Measurements from ENCODE around the gene PTPRU.

PTPRU gene

DNA sequence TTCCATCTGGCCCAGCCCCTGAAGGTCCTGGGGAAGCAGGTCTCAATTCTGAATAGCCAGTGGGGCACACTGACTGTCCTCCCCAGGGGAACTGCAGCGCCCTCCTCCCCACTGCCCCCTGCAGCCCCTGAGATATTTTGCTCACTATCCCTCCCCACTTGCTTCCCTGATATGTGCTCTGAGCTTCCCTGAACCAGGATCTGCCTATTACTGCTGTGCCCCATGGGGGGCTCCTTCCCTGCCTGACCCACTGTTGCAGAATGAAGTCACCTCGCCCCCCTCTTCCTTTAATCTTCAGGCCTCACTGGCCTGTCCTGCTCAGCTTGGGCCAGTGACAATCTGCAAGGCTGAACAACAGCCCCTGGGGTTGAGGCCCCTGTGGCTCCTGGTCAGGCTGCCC is 89.8 kb downstream of the PTPRU start:
- DNase-seq (no peak), ATAC-seq (no peak)
- no peaks in the 10 kb centered on the region for H3K36me3 Mint-ChIP-seq (ENCODE audit: low read depth)
- no peaks in the 10 kb centered on the region for H3K9me3 Mint-ChIP-seq
- H3K27ac Mint-ChIP-seq: no peak overlapping the region
- no peaks in the 10 kb centered on the region for H3K4me1 Mint-ChIP-seq
- H3K4me3 Mint-ChIP-seq: no peak overlapping the region
- peaks cover 2% of the 10 kb centered on the region for H3K27me3 Mint-ChIP-seq

GRCh38 chr1:29327223-29327935 is 91.1 kb downstream of the PTPRU start:
- H3K27ac Mint-ChIP-seq: no peak overlapping the region
- no peaks in the 10 kb centered on the region for H3K9me3 Mint-ChIP-seq
- no peak for ATAC-seq

DNA sequence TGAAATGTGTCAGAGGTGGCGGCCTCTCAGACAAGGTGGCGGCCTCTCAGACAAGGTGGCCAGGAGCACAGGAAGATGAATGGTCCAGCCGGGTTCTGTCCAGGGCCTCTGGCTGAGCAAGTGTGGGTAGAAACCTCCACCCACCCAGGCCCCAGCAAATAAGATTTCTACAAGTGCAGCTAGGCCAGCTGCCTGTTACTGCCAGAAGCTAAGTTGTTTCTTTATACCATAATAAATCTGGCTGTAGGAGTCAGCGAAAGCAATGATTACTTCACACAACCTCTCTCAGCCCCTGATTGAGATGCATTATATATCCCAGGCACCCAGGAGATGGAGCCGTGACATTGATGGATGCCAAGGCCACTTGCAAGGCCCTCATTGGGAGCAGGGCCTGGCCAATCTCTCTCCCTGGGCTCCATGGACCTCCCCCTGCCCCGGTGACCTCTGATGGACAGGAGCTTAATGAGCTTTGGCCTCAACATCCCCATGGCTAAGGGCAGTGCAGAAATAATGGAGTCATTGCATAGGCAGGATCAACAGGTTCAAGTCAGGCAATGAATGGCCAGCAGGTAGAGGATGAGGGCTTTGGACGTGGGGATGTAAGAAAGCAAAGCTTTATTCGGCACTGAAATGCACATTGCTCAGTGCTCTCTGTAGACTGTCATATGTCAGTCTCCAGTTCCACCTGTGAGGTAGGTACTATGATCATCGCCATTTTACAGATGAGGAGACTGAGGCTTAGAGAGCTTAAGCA is 92.9 kb downstream of the PTPRU start:
- no peak for ATAC-seq
- DNase-seq: no peak
- Mint-ChIP-seq H3K36me3 (ENCODE audit: low read depth) (no peaks in the 10 kb centered on the region), H3K4me1 (no peaks in the 10 kb centered on the region), H3K27ac (no peak overlapping the region), H3K4me3 (no peak overlapping the region), H3K9me3 (no peaks in the 10 kb centered on the region), H3K27me3 (peaks cover 10% of the 10 kb centered on the region)

More at GRCh38 chr1:29327223-29327935, 91.1 kb downstream of the PTPRU start:
- no peak for DNase-seq
- H3K27me3 Mint-ChIP-seq: peaks cover 10% of the 10 kb centered on the region
- no peaks in the 10 kb centered on the region for H3K36me3 Mint-ChIP-seq (ENCODE audit: low read depth)
- H3K4me1 Mint-ChIP-seq: no peaks in the 10 kb centered on the region
- no peak overlapping the region for H3K4me3 Mint-ChIP-seq

DNA sequence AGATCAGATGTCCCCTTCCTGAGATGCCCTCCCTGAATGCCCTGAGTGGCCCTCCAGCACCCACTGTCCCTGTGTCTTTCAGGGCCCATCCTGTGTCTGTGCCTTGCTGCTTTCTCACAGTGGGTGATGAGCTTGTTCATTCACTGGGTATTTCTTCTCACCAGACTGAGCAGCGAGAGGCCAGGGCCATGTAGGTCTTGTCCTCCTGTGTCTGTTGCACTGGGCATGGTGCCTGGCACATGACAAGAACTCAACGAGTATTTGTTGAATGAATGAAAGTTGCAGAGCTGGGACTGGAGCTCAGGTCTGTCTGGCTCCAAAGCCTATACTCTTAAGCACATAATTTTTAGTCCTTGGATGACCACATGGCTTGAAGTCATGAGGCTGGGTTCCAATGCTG is 93.8 kb downstream of the PTPRU start:
- Mint-ChIP-seq H3K36me3 (ENCODE audit: low read depth) (no peaks in the 10 kb centered on the region), H3K27ac (no peak overlapping the region), H3K9me3 (no peaks in the 10 kb centered on the region), H3K4me1 (no peaks in the 10 kb centered on the region), H3K27me3 (peaks cover 10% of the 10 kb centered on the region), H3K4me3 (no peak overlapping the region)
- no peak for ATAC-seq
- no peak for DNase-seq

- Mint-ChIP-seq H3K4me3 (no peak overlapping the region), H3K4me1 (no peaks in the 10 kb centered on the region), H3K27me3 (peaks cover 10% of the 10 kb centered on the region), H3K36me3 (ENCODE audit: low read depth) (no peaks in the 10 kb centered on the region), H3K9me3 (no peaks in the 10 kb centered on the region), H3K27ac (no peak overlapping the region)
- DNase-seq: no peak
- no peak for ATAC-seq
Observed at GRCh38 chr1:29330856-29331255, 94.5 kb downstream of the PTPRU start.

- Mint-ChIP-seq H3K36me3 (ENCODE audit: low read depth) (no peaks in the 10 kb centered on the region), H3K4me1 (no peaks in the 10 kb centered on the region), H3K9me3 (no peaks in the 10 kb centered on the region), H3K4me3 (no peak overlapping the region), H3K27me3 (peaks cover 10% of the 10 kb centered on the region), H3K27ac (no peak overlapping the region)
- no peak for ATAC-seq
- no peak for DNase-seq
Observed at GRCh38 chr1:29331309-29331708, 95.0 kb downstream of the PTPRU start.

- Mint-ChIP-seq H3K27me3 (peaks cover 10% of the 10 kb centered on the region), H3K4me3 (no peak overlapping the region), H3K36me3 (ENCODE audit: low read depth) (no peaks in the 10 kb centered on the region), H3K4me1 (no peaks in the 10 kb centered on the region), H3K27ac (no peak overlapping the region), H3K9me3 (no peaks in the 10 kb centered on the region)
- ATAC-seq (no peak), DNase-seq (no peak)
Observed at GRCh38 chr1:29331729-29332128, 95.4 kb downstream of the PTPRU start.

DNA sequence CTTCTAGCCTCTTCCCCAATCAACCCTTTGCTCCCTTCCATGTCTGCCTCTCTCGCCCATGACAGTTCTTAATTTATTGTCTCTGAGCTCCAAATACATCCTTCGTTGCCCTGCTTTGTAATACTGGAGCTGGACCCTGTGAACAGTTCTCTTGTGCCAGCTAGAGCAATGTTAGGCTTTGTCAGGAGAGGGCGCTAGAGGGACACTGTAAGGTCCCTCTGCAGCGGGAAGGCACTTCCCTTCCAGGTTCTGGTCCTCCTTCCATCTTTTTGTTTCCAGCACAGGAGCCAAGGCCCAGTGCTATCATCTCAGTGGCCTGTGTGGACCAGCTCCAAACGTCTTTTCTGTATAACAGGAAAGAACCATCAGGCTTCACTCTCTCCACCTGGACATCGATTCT is 95.9 kb downstream of the PTPRU start:
- Mint-ChIP-seq H3K4me3 (no peak overlapping the region), H3K4me1 (no peaks in the 10 kb centered on the region), H3K9me3 (no peaks in the 10 kb centered on the region), H3K27ac (no peak overlapping the region), H3K27me3 (peaks cover 10% of the 10 kb centered on the region), H3K36me3 (ENCODE audit: low read depth) (no peaks in the 10 kb centered on the region)
- DNase-seq (peak; percentile 9), ATAC-seq (no peak)

DNA sequence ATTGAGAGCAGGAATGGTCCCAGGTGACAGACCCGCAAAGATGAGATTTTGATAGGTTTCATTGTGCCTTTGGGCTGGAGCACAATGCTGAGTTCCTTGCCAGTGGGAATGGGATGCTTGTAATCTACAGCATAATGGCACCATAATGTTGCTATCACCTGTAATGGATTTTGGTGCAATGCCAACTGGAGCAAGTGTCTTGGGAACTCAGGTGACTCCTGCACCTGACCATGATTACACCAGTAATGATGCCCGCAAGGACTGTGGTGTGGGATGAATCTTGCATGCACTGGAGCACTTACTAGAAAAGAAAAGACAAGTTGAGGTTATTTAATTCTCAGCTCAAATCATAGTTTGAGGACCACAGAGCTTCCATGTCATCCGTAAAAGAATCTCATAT is 96.7 kb downstream of the PTPRU start:
- peaks cover 14% of the 10 kb centered on the region for H3K27me3 Mint-ChIP-seq
- H3K36me3 Mint-ChIP-seq (ENCODE audit: low read depth): no peaks in the 10 kb centered on the region
- ATAC-seq (no peak), DNase-seq (no peak)
- no peak overlapping the region for H3K4me3 Mint-ChIP-seq
- no peaks in the 10 kb centered on the region for H3K9me3 Mint-ChIP-seq
- no peaks in the 10 kb centered on the region for H3K4me1 Mint-ChIP-seq
- H3K27ac Mint-ChIP-seq: no peak overlapping the region

DNA sequence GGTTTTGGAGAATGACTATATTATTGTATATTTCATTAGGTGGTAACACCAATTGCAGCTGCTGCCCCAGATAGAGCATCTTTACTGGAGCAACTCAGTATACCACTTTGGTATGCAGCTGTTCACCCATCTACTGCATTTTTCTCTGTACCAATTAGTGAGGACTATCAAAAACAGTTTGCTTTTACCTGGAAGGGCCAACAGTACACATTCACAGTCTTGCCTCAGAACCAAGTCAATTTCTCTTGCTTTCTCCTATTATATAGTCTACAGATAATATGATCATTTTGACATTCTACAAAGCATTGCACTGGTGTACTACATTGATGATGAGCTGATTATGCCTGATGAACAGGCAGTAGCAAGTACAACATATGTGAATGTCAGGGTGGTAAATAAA is 99.3 kb downstream of the PTPRU start:
- no peaks in the 10 kb centered on the region for H3K9me3 Mint-ChIP-seq
- H3K4me3 Mint-ChIP-seq: no peak overlapping the region
- DNase-seq (no peak), ATAC-seq (no peak)
- H3K27ac Mint-ChIP-seq: no peak overlapping the region
- H3K4me1 Mint-ChIP-seq: no peaks in the 10 kb centered on the region
- H3K27me3 Mint-ChIP-seq: peaks cover 13% of the 10 kb centered on the region
- H3K36me3 Mint-ChIP-seq (ENCODE audit: low read depth): no peaks in the 10 kb centered on the region

- no peak overlapping the region for H3K4me3 Mint-ChIP-seq
Observed at GRCh38 chr1:29338908-29339575, 102.7 kb downstream of the PTPRU start.

DNA sequence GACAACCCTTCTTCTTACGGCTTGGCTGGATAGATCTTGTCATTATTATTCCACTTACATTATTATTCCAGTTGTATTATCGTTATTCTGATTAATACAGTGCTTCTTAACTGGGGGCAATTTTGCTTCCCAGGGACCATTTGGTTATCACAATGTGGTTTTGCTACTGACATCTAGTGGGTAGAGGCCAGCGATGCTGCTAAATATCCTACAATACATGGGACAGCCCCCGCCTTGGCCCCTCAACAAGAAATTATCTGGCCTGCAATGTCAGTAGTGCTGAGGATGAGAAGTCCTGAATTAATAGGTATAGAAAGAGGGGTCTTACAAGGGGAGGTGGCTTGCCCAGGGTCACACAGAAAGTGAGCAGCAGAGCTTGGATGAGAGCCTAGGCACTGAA is 105.6 kb downstream of the PTPRU start:
- Mint-ChIP-seq H3K36me3 (ENCODE audit: low read depth) (no peaks in the 10 kb centered on the region), H3K4me3 (no peak overlapping the region), H3K9me3 (no peaks in the 10 kb centered on the region), H3K27me3 (peaks cover 31% of the 10 kb centered on the region), H3K27ac (no peak overlapping the region), H3K4me1 (no peaks in the 10 kb centered on the region)
- ATAC-seq (no peak), DNase-seq (no peak)

More at GRCh38 chr1:29338908-29339575, 102.7 kb downstream of the PTPRU start:
- Mint-ChIP-seq H3K27me3 (peaks cover 21% of the 10 kb centered on the region), H3K27ac (no peak overlapping the region), H3K36me3 (ENCODE audit: low read depth) (no peaks in the 10 kb centered on the region), H3K4me1 (no peaks in the 10 kb centered on the region), H3K9me3 (no peaks in the 10 kb centered on the region)
- DNase-seq (no peak), ATAC-seq (no peak)

DNA sequence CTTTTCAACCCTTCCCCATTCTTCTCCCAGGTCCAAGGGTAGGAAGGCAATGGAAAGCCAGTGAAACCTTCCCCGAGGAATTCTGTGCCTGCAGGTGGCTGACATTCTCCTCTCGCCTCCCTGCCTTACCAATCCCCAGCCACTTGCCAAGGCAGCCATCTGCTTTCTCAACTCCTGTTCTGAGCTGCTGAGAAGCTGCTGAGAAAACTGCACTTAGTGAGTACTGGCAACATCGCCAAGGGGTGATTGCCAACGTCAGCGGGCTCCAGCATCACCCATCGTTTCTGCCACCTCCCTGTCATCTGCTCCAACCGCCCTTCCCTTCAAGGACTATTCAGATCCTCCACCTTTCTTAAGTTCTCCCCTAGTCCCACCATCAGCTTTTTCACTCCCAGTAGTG is 106.0 kb downstream of the PTPRU start:
- no peak overlapping the region for H3K4me3 Mint-ChIP-seq
- ATAC-seq: no peak
- DNase-seq: no peak
- no peaks in the 10 kb centered on the region for H3K9me3 Mint-ChIP-seq
- peaks cover 31% of the 10 kb centered on the region for H3K27me3 Mint-ChIP-seq
- H3K4me1 Mint-ChIP-seq: no peaks in the 10 kb centered on the region
- no peak overlapping the region for H3K27ac Mint-ChIP-seq
- H3K36me3 Mint-ChIP-seq (ENCODE audit: low read depth): no peaks in the 10 kb centered on the region

DNA sequence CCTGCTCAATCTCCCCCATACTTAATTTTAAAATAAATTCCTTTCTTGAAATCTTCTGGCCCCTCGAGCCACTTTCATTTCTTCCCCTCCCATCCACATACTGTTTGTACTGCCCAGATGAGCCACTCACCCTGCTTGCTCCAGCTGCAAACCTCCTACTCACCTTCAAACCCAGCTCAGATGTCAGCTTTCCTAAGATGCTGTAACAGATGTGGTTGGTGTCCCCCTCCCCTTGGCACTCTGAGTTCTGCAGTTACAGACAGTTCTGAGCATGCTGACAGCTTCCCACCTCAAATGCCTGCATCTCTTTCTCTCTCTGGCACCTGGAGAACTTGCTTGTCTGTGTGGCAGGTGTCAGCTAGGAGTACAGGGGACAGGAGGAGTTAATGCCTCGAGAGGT is 106.7 kb downstream of the PTPRU start:
- H3K27ac Mint-ChIP-seq: no peak overlapping the region
- H3K27me3 Mint-ChIP-seq: peaks cover 29% of the 10 kb centered on the region
- ATAC-seq (no peak), DNase-seq (no peak)
- no peaks in the 10 kb centered on the region for H3K4me1 Mint-ChIP-seq
- H3K9me3 Mint-ChIP-seq: no peaks in the 10 kb centered on the region
- H3K36me3 Mint-ChIP-seq (ENCODE audit: low read depth): no peaks in the 10 kb centered on the region
- no peak overlapping the region for H3K4me3 Mint-ChIP-seq

GRCh38 chr1:29343476-29343875 is 107.2 kb downstream of the PTPRU start:
- Mint-ChIP-seq H3K36me3 (ENCODE audit: low read depth) (no peaks in the 10 kb centered on the region), H3K27me3 (peaks cover 29% of the 10 kb centered on the region), H3K9me3 (no peaks in the 10 kb centered on the region), H3K4me1 (no peaks in the 10 kb centered on the region), H3K4me3 (no peak overlapping the region), H3K27ac (no peak overlapping the region)
- no peak for ATAC-seq
- DNase-seq: no peak
